Measurements from ENCODE around the gene MSTN.
A peak's percentile ranks its signal among the peaks of the same experiment; 100 is the strongest.
"Not testable (repeated sequence)": the region's sequence is repeated elsewhere in the genome, so short reads cannot be mapped to it uniquely, and the experiment has no call there.

Gene MSTN

DNA sequence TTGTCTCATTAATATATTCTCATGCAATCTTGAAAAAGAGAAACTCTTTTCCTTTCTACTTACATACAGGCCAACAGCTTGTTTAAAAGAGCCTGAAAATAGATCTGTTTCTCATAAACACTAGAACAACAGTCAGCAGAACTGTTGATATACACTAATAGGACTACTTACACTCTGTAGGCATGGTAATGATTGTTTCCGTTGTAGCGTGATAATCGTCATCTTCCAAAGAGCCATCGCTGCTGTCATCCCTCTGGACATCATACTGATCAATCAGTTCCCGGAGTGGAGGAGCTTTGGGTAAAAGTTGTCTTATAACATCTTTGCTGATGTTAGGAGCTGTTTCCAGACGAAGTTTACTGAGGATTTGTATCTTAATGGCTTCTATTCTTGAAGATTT is 476 bp downstream of the MSTN start:
- no peak for DNase-seq

DNA sequence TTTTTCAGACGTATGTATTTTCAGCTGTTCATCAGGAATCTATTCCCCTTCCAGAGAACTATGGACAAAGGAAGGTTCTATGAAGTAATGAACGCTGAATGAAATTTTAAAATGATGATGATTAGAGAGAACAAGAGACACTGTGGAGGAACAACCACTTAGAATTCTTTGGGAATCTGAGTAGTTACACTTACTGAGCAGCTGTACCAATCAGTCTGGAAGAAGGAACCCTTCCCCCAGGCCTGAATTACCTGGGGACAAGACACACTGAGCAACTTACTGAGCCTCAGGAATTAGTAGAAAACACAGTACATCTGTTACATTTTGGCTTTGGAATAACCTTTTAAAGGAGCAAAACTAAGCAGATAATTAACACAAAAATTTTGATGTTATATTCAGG is 1.9 kb downstream of the MSTN start:
- no peak for DNase-seq

DNA sequence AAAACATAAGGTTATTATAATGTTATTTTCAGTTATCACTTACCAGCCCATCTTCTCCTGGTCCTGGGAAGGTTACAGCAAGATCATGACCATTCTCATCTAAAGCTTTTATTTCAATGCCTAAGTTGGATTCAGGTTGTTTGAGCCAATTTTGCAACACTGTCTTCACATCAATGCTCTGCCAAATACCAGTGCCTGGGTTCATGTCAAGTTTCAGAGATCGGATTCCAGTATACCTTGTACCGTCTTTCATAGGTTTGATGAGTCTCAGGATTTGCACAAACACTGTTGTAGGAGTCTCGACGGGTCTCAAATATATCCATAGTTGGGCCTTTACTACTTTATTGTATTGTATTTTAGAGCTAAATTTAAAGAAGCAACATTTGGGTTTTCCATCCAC is 2.5 kb downstream of the MSTN start:
- DNase-seq: no peak

DNA sequence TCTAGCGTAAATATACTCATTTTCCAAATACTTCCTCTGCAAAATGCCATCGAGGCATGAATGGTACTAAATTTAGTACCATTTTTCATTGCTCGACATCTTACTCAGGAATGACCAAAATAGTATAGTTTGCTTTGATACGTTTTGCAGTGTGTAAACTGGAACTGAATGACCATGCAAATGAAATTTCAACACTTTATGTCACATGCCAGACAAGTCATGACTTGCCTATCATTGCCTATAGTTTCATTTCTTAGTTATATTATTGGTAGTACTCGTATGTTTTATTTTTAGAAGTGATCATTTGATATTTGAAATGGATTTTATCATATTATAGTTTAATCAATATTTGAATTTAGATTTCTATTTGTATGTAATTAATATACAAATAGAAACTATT is 9.1 kb downstream of the MSTN start:
- no peak for DNase-seq

DNA sequence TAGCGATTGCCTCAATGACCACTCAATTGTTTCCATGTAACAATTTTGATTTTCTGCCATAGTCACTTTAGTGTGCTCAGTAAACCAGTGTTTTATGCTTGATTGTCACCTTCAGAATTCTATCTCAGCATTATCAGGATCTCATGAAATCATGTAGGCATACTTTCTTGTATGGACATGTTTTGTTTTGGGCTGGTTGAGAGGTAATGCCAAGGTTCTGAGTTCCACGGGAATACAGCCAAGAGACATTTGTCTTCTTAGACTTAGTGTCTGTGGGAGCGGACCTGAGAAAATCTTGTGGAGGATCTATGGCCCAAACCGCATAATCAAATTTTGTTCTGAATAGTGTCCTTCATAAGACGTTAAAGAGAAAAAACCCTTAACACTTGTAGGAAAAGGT is 10.2 kb downstream of the MSTN start:
- no peak for DNase-seq

DNA sequence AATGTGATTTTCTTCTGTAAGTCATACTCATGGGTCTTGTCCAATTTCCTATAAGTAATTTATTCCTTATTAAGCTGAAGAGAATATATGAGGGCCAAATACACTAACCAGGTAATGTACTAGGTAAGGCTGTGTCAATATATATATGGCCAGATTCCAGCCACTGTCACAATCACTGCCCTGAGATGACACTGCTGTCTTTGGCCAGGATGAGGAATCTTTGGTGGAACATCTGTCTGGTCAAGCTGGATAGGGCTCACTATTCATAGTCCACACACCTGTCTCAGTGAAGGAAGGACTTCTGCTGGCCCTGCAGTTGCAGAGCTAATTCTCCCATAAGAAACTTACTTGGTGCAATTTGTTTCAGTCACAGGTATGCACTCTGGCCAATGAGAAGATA is 11.3 kb downstream of the MSTN start:
- no peak for DNase-seq

DNA sequence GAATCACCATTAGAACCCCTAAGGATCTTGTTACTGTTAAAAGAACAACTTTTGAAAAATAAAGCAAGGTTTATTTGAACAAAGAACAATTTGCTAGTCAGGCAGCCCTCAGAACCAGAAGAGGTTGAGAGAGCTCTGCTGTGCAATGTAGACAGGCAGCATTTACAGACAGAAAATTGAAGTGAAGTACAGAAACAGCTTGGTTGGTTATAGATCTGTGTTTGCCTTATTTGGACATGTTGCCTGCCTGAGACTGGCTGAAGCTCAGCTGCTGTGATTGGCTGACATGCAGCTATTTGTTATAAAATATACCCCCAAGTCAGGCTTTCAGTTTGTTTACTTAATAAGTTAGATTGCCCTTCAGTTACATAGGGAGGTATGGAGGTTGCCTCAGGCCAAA is 12.5 kb downstream of the MSTN start:
- DNase-seq: no peak

DNA sequence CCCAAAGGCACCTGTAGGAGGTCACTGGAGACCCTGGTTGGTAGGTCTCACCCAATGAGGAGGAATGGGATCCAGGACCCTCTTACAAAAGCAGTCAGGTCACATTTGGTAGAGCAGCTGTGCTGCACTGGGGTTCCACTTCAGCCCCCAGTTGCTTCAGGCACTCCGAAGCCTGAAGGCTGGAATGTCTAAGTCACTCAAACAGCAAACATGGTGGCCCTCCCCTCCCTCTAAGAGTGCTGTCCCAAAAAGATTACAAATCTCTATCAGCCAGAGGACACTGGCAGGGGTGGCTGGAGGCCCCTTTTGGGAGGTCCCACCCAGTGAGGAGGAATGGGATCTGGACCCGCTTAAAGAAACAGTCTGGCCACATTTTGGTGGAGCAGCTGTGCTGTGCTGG is 17.7 kb downstream of the MSTN start:
- DNase-seq: no peak

DNA sequence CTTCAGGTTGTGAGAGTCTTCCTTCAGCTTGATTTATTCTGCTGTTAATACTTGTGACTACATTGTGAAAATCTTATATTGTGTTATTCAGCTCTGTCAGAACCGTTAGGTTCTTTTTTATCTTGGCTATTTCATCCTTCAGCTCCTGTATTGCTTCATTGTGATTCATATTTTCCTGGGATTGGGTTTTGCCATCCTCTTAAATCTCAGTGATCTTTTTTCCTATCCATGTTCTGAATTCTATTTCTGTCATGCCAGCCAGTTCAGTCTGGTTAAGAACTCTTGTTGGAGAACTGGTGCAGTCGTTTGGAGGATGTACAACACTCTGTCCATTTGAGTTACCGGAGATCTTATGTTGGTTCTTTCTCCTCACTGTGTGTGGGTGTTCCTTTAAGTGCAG is 19.1 kb downstream of the MSTN start:
- DNase-seq: no peak

DNA sequence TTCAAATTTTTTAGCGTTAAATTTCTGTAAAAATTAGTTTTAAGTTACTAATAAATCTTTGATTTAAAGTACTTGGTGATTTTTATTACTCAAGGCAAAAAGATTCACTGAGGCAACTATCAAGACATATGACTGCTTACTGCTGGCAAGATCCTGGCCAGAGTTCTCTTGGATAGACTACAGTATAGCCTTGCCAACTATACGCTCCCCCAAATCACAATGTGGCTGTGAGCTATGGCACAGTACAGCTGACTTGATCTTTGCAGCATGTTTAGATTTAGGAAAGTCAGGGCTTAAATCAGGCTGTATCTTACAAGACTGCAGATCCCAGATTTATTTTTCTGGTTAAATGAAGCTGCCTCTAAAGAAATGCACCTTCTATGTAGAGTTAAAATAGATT is 26.5 kb downstream of the MSTN start:
- no peak for DNase-seq

DNA sequence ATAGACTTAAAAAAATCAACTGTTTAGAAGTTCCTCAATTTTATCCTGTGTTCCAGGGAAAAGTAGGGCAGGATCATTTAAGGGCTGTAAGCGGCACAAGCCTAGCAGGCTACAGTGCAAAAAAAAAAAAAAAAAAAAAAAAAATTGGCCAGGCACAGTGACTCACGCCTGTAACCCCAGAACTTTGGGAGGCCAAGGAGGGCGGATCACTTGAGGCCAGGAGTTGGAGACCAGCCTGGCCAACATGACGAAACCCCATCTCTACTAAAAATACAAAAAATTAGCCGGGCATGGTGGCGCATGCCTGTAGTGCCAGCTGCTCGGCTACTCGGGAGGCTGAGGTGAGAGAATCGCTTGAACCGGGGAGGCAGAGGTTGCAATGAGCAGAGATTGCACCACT is 28.1 kb downstream of the MSTN start:
- DNase-seq: not testable (repeated sequence)

DNA sequence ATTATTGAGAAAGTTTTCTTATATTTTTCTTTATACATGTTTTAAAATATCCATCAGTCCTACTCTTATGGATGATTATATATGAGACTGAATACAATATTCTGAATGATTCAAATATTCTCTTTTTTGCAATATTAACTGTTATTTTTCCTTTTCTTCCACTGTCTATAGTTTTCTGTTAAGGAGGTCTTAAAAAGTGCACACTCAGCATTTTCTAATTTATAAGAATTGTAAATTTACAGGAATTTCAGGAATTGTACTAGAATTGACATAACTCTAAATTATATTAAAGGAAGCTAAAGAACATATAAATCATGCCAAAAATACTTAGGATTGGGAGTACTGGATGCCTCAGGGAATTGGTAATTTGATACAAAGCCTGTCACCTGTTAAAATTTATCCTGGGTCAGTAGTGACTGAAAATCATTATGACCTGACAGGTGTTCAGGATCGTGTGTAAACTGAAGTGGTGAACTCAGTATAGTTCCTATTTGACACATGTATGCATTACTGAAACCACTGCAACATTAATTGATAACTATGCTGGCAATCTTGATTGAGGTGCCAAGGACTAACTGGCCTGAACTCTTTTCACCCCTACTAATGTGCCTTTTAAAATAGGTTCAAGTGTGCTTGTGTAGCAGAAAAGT is 30.4 kb downstream of the MSTN start:
- no peak for DNase-seq

DNA sequence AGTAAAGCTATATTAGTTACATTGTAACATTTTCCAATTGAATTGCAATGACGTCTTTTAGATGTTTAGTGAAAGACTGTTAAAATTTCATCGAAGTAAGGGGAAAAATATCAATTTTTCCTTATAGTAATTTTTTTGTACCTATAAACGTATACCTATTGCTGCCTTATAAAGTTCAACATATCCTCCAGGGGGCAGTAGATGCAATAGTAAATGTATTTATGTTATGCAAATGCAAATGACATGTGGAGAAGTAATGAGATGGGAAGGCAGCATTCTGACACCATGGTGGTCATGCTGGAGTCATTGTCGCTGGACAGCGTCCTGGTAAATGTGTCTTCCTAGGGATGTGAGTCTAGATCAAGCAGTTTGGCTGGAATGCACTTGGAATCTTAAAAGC is 38.7 kb downstream of the MSTN start:
- peak; percentile 57 for DNase-seq

DNA sequence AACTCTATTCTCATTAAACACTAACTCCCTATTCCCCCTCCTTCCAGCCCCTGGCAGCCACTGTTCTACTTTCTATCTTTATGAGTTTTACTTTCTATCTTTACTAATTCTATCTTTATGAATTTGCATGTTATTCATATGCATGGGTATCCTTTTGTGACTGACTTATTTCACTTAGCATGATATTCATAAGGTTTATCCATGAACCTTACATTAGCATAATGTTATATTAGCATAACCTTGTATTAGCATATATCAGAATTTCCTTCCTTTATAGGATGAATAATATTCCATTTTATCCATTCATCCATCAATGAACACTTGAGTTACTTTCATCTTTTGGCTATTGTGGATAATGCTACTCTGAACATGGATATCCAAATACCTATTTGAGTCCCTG is 41.8 kb downstream of the MSTN start:
- no peak for DNase-seq

DNA sequence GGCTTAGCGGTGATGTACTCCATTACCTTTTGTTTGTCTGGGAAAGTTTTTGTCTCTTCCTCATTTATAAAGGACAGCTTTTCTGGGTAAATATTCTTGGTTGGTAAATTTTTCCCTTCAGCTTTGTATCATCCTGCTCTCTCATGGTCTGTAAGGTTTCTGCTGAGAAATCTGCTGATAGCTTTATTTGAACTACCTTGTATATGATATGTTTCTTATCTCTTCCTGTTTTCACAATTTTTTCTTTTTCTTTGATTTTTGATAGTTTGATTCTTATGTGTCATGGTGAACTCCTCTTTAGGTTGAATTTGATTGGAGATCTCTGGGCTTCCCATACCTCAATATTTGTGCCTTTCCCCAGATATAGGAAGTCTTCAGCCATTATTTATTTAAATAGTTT is 44.7 kb downstream of the MSTN start:
- no peak for DNase-seq

DNA sequence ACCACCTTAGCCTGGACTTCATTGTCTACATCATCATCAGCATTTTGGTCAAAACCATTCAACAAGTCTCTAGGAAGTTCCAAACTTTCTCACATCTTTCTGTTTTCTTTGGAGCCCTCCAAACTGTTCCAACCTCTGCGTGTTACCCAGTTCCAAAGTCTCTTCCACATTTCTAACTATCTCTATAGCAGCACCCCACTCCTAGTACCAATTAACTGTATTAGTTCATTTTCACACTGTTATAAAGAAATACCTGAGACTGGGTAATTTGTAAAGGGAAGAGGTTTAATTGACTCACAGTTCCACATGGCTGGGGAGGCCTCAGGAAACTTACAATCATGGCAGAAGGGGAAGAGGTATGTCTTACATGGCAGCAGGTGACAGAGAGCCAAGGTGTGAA is 46.6 kb downstream of the MSTN start:
- DNase-seq: not testable (repeated sequence)

Measured in activated CD4-positive, alpha-beta T cell treated with anti-CD3 and anti-CD28 coated beads, Interleukin-2, amount 50 U/mL, for 16 hours (primary cell).